Left forelimb (tissue), 1 donor: ENCODE measurements around the gene PHOSPHO1.

Experiments used
- DNase-seq: peaks from one replicate; pipeline ENCODE4 v3.0.0-alpha.2; 2018; ENCODE audit warnings: low spot score

PHOSPHO1 gene

DNA sequence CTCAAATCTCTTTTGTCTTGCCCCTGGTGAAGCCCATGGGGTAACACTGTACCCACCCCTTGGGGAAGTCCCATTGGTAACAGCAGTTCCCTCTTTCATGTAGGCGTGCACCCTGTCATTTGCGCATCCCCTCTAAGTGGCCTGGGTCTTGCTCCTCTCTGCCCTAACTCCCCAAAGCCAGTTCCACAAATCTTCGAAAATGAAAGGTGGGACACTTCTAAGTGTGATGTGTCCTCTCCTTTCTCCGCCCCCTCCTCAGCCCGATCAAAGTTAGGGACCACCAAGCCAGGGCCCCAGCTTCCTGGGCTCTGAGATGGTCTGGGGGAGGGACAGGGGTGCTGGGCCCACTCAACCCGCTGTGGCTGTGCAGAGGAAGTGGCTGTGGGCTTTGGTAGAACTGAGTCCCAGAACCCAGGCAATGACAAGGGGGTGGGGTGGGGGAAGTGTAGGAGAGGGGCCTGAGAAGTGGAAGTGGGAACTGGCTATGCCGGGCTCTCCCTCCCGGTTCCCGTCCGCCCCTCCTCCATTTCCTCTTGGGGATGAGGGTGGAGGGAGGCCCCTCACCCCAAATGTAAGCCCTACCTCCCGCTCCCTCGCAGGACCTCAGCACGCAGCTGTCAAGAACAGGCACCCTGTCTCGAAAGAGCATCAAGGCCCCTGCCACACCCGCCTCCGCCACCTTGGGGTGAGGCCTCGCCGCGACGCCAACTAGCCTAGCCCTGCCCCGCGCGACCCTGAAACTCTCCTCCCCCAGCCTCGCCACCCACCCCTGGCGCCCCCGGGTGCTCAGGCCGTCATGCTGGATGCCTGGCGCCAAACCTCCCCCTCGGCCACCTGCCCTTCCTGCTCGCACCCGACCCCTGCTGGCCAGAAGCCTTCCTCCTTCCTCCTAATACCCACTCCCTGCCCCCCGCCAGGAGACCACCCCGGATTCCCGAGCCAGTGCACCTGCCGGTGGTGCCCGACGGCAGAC lies 11.4 kb downstream of the PHOSPHO1 start:
- DNase-seq: no peak

DNA sequence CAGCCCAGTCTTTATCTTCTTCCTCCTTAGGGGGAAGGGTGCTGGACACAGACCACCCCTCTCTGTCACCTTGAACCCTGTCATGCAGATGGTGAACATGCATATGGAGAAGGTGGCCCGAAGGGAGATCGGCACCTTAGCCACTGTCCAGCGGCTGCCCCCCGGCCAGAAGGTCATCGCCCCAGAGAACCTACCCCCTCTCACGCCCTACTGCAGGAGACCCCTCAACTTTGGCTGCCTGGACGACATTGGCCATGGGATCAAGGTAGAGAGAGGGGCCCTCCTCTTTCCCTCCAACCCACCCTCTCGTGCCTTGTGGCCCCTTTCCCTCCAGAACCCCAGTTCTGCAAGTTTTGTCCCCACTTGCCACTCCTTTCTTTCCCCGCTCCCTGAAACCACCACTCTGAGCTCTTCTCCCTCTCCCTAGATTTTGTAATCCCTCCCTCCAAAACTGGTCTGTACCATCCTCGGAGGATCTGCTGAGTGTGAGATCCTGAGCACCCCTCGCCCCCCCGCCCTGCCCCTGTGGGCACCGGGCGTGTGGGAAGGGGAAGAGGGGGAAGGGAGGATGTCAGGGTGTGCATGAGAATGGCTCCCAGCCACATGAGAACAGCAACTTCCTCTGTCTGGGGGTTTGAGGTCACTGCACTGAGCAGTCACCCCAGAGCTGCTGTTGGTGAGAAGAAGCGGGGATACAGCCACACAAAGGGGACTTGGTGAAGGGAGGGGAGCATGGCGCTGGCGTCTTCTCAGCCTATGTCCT lies 12.8 kb downstream of the PHOSPHO1 start:
- DNase-seq: no peak

DNA sequence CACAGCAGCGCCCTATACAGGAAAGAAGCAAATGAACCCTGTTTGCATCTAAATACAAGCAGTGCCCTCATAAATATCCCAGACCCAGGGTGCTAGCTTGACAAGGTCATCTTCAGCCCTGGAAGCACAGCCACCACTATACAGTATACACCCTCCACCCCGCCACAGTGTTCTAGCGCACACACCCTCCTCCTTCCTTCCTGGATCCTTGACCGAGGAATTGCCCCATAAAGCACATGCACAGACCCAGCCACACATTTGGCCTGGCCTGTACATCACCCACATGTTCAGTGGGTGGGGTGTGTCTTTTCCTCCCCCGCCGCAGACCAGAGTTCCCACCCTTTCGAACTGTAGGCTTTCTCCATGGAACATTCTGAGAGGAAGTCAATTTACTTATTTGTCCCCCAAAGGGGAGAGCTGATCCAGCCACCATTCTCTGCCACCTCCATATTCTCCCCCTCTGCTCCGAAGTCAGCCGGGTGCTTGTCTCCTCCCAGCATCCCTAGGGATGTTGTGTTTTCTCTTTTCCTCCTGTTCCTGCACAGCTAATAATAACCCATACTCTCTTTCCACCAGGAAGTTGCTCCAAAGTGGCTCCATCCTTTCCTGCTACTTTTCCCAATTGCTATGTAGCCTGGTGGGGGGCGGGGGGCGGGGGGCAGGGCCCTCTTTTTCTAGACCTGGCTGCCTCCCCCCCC lies 13.5 kb downstream of the PHOSPHO1 start:
- DNase-seq: no peak

DNA sequence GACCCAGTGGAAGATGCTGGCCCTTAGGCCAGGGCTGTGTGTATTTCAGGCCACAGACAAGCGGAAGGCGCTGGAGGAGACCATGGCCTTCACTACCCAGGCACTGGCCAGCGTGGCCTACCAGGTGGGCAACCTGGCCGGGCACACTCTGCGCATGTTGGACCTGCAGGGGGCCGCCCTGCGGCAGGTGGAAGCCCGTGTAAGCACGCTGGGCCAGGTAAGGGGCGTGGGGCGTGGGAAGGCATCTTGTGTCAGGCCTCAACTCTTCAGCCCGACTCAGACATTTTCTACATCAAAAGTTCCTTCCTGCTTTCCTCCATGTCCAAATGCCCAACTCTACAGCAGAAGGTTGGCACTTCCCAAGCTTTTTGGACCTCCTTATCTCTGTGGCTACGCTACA lies 14.1 kb downstream of the PHOSPHO1 start:
- no peak for DNase-seq

DNA sequence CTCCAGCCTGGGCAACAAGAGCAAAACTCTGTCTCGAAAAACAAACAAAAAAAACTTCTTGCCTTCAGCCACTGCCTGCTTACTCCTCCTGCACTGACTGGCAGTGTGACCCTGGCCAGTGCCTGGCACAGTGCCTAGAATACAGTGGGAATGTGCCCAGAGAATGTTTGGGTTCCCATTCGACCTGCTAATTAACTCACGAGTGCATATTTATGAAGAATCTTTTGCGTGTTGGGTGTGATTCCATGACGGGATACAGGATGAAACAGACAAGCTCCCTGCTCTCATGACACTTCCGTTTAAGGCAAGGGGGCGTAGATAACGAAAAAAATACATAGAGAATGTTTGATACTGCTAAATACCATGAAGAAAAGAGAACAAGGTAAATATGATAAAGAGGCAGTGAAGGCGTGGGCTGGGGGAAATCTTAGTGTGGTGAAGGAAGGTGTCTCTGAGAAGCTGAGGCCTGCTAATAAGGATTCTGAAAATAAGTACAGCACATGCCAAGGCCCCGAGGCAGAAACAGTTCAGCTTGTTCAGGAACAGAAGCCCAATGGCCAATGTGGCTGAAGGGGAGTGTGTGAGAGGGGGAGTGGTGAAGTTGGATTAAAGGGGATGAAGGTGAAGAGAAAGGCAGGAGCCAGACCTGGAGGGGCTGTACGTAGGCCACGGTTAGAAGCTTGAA lies 15.8 kb downstream of the PHOSPHO1 start:
- DNase-seq: no peak

DNA sequence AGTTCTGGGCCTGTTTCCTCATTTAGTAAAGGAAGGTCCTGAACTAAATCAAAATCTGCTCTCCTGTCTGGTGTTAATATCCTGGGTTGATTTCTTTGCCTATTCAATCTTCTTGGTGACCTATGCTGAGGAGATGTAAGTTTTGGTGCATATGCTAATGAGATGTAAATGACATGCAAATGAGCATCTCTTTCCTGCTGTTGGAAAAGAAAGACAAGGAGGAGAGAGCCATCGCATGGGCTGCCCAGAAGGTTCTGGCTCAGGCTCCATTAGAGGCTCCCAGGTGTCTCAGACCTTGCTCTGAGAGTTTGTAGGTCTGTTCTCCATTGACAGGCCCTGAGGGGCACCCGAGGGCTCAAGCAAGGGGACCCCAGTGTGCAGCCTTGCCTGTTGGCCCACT lies 16.7 kb downstream of the PHOSPHO1 start:
- no peak for DNase-seq

DNA sequence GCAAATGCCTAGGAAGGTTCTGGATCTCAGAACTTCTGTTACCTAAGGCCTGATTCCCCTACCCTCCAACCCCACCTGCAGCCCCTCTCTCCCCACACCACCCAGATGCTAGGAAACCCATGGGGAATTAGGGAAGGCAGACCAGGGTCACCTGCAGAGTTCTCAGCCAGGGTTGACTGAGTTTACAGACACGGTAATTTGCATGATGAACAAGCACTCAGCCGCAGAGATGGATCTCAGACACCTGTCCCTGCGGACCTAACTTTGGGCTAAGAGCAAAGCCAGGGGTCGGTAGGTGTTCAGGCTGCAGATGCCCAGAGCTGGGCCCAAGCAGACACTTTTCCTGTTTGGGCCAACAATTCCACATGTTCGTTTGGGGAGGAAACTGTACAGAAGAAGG lies 17.2 kb downstream of the PHOSPHO1 start:
- no peak for DNase-seq

DNA sequence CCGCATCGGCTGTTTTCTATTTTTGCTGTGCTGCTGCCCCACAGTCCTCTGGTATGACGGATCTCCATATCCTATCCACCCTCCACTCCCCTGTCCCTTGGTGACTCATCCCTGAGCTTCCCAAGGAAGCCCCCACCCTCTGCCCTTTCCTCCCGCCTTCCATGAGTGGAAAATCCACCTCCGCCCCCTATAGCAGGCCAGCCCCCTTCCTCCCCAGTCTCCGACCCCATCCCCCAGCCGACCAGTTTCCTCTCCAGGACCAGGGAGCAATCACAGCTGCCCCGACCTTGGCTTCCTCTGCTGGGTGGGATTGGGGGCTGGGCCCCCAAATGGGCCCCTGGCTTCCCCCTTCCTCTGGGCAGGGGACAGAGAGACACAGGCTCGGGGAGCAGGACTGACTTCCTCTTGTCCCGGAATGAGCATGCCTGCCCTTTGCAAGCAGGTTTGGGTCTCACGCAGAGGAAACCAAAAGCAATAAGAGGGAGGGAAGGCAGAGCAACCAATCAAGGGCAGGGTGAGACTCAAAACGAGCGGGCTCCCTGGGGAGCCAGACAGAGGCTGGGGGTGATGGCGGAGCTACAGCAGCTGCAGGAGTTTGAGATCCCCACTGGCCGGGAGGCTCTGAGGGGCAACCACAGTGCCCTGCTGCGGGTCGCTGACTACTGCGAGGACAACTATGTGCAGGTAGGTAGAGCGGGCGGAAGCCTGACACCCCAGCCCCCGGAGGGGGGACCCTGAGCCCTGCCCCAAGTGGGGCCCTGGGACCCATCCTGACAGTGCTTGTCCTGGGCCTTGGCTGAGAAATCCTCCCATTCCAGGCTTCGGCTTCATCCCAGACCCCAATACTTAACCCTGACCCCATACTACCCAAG lies 20.2 kb downstream of the PHOSPHO1 start, which contains the start of the genes ABI3 and GNGT2:
ABI3 (plus strand) TSS at position 550 of the 872 bp plus-strand sequence; CDS start at position 568, 18 bp downstream.
GNGT2 (minus strand) TSS at position 417 of the 872 bp plus-strand sequence. CDS start 3,152 bp downstream, outside the sequence.
- DNase-seq: no peak

DNA sequence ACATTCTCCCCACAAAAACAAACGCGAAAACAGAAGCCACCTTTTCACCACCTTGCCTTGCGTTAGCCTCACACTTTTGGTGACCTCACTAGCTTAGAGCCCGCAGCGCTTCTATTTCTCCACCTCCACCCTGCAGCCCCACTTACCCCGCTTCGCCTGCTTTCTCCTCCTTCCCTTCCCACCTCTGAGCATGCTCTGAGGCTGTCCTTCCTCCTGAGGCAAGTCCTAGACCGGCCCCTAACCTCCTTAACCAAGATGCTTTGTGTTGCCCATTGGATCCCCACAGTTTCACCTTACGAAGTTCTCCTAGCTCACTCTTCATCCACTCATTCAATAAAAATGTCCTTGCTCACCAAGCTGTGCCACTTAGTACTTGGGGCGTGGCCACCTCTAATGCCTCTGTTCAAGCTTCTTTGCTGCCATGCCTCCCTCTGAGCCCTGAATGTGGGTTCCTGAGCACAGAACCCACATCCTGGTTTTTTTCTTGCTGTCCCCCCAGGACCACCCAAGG lies 21.5 kb downstream of the PHOSPHO1 start:
- DNase-seq: no peak

DNA sequence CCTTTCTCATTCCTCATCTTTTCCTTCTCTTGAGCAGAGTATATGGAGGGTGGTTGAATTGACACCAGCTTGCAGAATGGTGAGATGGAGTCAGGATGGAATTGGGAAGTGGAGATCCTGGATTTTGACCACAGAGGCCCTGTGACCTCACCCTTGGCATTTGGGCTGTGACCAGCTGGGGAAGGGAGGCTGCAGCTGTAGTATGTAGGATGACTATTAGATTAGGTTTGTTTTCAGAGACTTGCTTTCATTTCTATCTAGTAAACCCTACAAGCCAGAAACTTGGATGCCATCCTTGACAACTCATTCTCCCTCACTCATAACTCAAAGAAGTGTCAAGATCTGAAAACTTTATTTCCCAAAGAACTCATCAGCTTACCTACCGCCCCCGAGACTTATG lies 26.1 kb downstream of the PHOSPHO1 start:
- DNase-seq: no peak

DNA sequence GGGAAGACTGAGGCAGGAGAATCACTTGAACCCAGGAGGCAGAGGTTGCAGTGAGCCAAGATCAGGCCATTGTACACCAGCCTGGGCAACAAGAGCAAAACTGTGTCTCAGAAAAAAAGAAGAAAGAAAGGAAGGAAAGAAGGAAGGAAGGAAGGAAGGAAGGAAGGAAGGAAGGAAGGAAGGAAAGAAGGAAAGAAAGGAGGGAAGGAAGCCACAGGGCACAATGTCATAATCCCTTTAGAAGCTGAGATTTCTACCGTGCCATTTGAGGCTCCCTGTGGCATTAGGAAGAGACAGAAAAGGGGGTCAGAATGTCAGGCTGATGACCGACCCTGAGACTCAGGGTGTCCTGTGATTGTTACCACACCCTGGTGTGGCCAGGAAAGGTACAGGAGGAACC lies 26.8 kb downstream of the PHOSPHO1 start:
- DNase-seq: no peak

DNA sequence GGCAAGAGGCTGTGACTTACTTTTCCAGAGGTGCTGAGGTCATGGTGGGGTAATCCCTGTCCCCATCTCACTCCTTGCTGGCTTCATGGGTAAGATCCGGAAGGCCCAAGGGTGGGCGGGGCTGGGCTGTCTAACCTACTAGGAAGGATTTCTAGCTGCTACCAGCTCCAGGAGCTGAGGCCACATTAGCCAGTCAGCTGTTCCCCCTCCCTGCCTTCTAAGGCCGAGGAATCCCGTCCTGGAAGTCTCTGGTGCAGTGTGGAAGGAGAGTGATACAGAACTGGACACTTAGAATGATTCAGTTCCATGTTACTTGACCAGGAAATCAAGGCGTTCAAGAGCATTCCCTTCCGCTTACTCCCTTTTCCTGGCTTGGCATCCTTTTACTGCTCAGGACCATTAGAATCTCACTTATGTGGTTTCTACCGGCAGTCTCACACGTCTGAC lies 29.1 kb downstream of the PHOSPHO1 start:
- no peak for DNase-seq

DNA sequence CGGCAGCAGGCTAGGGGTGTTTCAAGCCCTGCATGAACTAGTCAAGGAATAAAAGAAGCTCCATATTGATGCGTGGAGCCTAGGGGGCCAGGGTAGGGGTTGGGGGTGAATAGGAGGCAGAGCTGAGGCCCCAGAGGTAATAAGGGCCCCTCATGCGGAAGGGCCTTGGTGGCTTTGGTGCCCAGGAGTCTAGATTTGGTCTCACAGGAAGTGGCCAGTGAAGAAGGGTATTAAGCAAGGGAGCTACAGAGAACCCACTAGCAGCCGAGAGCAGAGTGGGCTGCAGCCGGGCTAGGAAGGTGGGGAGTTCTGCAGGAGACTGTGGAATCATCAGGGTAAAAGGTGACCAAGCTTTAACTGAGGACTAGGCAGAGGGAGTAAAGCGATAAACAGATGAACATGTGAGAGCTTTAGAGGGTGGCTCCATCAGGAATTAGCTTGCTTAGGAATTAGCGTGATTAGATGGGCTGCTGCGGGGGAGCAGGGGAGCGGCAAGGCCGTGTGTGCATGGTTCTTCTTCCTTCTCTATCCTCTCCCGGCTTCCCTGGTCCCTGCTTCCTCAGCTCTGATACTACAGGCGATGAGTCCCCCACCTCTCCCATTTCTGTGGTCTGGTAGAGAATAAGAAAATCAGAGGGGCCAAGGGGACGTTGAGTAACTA lies 30.0 kb downstream of the PHOSPHO1 start:
- DNase-seq: no peak

DNA sequence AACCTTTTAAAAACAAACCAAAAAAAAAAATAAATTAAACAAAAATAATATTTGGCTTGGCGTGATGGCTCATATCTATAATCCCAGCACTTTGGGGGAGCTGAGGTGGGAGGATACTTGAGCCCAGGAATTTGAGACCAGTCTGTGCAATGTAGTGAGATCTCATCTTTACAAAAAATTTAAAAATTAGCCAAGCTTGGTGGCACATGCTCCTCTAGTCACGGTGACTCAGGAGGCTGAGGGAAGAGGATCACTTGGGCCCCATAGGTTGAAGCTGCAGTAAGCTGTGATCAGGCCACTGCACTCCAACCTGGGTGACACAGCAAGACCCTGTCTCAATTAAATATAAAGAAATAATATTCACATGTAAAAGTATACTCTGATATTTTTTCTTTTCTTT lies 32.4 kb downstream of the PHOSPHO1 start:
- no peak for DNase-seq

DNA sequence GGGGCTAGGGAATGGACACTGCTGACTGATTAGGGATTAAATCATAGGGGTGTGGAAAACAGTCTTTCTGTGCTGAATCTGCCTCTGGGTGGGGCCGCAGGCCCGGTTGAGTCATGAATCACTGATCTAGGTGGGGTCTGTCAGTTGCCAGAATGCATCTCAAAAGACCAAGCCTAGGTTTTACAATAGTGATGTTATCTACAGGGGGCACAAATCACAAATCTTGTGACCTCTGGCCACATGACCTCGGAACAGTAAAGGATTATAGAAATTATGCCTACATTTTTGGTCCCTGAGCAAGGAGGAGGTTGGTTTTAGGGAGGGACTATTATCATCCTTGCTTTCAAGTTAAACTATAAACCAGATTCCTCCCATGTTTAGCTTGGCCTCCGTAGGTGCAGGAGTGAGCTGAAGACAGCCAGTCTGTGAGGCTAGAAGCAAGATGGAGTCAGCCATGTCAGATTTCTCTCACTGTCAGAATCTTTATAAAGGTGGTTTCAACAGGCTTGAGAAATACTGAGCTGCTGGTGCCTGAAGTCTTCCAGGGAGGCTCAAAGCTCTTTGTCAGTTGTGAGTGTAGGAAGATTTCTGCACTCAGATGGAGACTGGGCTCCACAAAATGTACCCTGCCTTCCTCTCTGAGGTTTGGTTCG lies 33.1 kb downstream of the PHOSPHO1 start:
- DNase-seq: no peak

DNA sequence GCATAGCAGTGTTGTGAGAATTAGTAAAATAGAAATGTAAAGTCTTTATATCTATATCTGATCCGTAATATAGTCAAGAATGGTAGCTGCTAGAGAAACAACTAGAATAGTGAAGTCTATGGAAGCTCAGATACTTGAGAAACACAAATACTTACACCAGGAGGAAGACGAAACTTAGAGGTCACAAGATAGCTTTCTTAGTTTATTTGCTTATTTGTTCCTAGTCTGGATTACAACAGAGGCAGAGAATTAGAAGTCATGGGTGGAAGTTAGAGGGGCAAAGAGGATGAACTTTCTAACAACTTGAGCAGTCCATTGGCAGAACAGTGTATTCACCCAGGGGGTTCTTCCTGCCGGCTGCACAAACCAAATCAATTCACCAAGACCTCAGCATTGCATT lies 34.1 kb downstream of the PHOSPHO1 start:
- DNase-seq: no peak

DNA sequence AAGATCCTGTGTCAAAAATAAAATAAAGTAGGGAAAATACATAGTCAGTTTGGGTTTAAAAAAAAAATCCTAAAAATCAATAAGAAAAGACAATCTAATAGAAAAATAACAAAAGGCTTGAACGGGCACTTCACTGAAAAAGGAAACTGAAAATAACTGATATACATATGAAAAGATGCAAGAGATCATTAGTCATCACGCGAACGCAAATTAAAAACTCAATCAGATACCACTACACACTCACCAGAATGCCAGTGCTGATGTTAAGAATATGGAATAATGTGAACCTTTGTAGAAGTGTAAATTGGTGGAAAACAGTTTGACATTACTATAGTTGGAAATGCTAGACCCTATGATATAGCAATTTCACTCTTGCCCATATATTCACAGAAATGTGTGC lies 34.8 kb downstream of the PHOSPHO1 start:
- no peak for DNase-seq

DNA sequence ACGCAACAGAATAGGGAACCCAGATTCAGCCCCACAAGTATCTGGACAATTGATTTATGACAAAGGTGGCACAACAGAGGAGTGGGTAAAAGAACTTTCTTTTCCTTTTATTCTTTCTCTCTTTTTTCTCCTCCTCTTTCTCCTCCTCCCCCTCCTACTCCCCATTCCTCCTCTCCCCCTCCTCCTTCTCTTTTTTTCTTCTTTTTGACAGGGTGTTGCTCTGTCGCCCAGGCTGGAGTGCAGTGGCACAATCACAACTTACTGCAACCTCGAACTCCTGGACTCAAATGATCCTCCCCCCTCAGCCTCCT lies 36.3 kb downstream of the PHOSPHO1 start:
- no peak for DNase-seq

DNA sequence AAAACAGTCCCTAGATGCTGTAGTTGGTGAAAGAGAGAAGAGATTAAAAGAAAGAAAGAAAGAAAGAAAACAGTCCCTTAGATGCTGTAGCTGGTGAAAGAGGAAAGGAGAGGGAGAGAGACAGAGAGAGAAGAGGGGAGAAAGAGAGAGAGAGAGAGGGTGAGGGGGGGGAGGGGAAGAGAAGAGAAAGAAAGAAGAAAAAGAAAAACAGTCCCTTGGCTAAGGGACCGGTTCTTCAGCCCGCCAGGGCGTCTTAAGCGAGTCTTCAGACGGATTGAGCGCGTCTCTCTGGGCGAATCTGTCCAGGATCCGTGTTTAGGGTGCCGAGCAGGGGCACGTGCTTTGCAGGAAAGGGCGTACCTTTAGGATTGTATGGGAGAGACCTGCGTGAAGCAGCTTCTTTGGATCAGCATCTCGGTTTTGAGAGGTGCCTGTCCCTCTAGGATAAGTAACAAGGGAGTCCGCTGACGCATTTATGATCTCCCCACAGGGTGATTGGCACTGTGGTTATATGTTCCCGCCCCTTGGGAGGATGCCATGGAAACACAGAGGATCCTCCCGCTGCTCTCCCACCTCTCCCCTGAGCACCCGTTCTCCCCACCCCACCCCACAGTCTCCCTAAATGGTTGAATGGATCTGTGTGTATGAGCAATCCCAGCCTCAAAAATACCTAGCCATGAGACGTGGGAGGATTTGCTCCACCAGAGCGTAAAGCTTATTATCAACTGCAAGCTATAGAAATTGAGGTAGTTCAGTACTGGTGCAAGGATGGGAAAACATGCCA lies 36.9 kb downstream of the PHOSPHO1 start:
- DNase-seq: no peak
